CD4-positive, alpha-beta T cell (primary cell): ENCODE data around the gene RAB6B. TPM values are rescaled to one million over a fixed set of nuclear protein-coding genes. Genes with fewer than 3 reads are reported as not detected.

Experiments
- ATAC-seq: fragments of 200-7000 bp; cut with Tn5 transposase; one replicate; pipeline ENCODE4 v1.10.0; 2022; ENCODE audit warnings: mild to moderate bottlenecking; ENCODE audit not compliant: poor library complexity
- CTCF ChIA-PET: fragments of 350-600 bp; sonication (Branson Sonifier 250); formaldehyde crosslinking; loops from one replicate; lab custom pipeline; 2021; ENCODE audit warnings: antibody characterized with exemption, inconsistent platforms; lab: Charles Lee
- POLR2A ChIA-PET: fragments of 350-600 bp; sonication (Branson Sonifier 250); formaldehyde crosslinking; loops from one replicate; lab custom pipeline; 2021; ENCODE audit warnings: antibody characterized with exemption, inconsistent platforms; lab: Charles Lee
- DNase-seq, 14 experiments: peaks; one replicate each; pipeline ENCODE4 v3.0.0-alpha.2; 2013 to 2020; ENCODE audit warnings: mixed read lengths in 2 of 14
- H3K27ac ChIP-seq, 2 donors: one replicate each; pipeline versions ENCODE4 v1.5.1 to v1.7.0; 2013; ENCODE audit warnings: low read length in 2 of 2, low read depth in 1 of 2, mild to moderate bottlenecking in 1 of 2
- H3K27me3 ChIP-seq, 2 experiments: 1 replicate in 1 of 2; 2 replicates in 1 of 2; pipeline versions ENCODE4 v1.6.1 to v1.7.0; 2013; ENCODE audit warnings: low read length in 2 of 2, control low read depth in 1 of 2, mild to moderate bottlenecking in 1 of 2, moderate library complexity in 1 of 2; ENCODE audit not compliant: insufficient read depth in 2 of 2, control insufficient read depth in 1 of 2
- H3K36me3 ChIP-seq: one replicate; pipeline ENCODE4 v1.6.1; 2013; ENCODE audit warnings: low read length, control low read depth; ENCODE audit not compliant: insufficient read depth
- H3K4me1 ChIP-seq: one replicate; pipeline ENCODE4 v1.6.1; 2013; ENCODE audit warnings: low read length, control low read depth; ENCODE audit not compliant: insufficient read depth
- H3K4me3 ChIP-seq: one replicate; pipeline ENCODE4 v1.5.1; 2013; ENCODE audit warnings: mild to moderate bottlenecking, low read length, moderate library complexity
- H3K9me3 ChIP-seq, 2 experiments: 1 replicate in 1 of 2; 2 replicates in 1 of 2; pipeline versions ENCODE4 v1.6.1 to v1.7.0; 2013; ENCODE audit warnings: low read length in 2 of 2, mild to moderate bottlenecking in 2 of 2, control low read depth in 1 of 2, moderate library complexity in 1 of 2; ENCODE audit not compliant: control insufficient read depth in 1 of 2, insufficient read depth in 1 of 2
- H3K27ac Mint-ChIP-seq: one replicate; pipeline ENCODE4 v1.8.0; 2020; ENCODE audit warnings: mixed read lengths
- H3K27me3 Mint-ChIP-seq: one replicate; pipeline ENCODE4 v1.8.0; 2021; ENCODE audit warnings: mixed read lengths
- H3K36me3 Mint-ChIP-seq: one replicate; pipeline ENCODE4 v1.8.0; 2021; ENCODE audit warnings: low read depth, mixed read lengths
- H3K4me1 Mint-ChIP-seq: one replicate; pipeline ENCODE4 v1.8.0; 2021; ENCODE audit warnings: low read depth, mixed read lengths
- H3K4me3 Mint-ChIP-seq: one replicate; pipeline ENCODE4 v1.8.0; 2020; ENCODE audit warnings: mild to moderate bottlenecking, mixed read lengths
- H3K9me3 Mint-ChIP-seq: one replicate; pipeline ENCODE4 v1.8.0; 2020; ENCODE audit warnings: mixed read lengths
- CTCF ChIP-seq: fragments of 200-600 bp; IDR thresholded peaks from one replicate; pipeline ENCODE4 v1.8.0; 2022; ENCODE audit warnings: antibody characterized with exemption, mild to moderate bottlenecking
- intact Hi-C, 2 experiments: fragments of 100-400 bp; cut with DNase I in 1 of 2; cut with micrococcal nuclease in 1 of 2; formaldehyde crosslinking; loops; one replicate each; pipeline versions ENCODE4 v1.15.1 to v1.9.0; 2023 to 2025; cut with DNase I, micrococcal nuclease
- total RNA-seq, 174 experiments: library from RNA in 2 of 174; stranded (reverse) in 2 of 174; gene quantifications; one replicate each; pipeline ENCODE4 v1.2.3 and lab custom pipeline; 2021 to 2026

The RAB6B gene
- total RNA-seq, 2 experiments from 2014 or later = not detected

- no peak for DNase-seq
- no peaks in the 10 kb centered on the region for H3K9me3 Mint-ChIP-seq
- Histone ChIP-seq H3K27me3 (no peaks in the 10 kb centered on the region), H3K27ac (no peak overlapping the region), H3K9me3 (no peaks in the 10 kb centered on the region), H3K4me3 (no peak overlapping the region), H3K36me3 (no peaks in the 10 kb centered on the region), H3K4me1 (no peaks in the 10 kb centered on the region)
- no peak for ATAC-seq
- intact Hi-C loops = loop anchor here in 1 of 2 experiments (10.0 kb wide), 1 partner anchor 117 kb away; no protein-coding TSS in a partner anchor
- H3K4me3 Mint-ChIP-seq = no peak overlapping the region
- no peak for TF ChIP-seq CTCF
- POLR2A ChIA-PET = no interaction called here
- H3K36me3 Mint-ChIP-seq = no peaks in the 10 kb centered on the region
- H3K4me1 Mint-ChIP-seq = no peaks in the 10 kb centered on the region
- CTCF ChIA-PET = no interaction called here
- H3K27me3 Mint-ChIP-seq = peaks cover 21% of the 10 kb centered on the region
- no peak overlapping the region for H3K27ac Mint-ChIP-seq
Observed at GRCh38 chr3:133871368-133872090, 24.2 kb downstream of the RAB6B start.

- Mint-ChIP-seq H3K4me3 (no peak overlapping the region), H3K4me1 (no peaks in the 10 kb centered on the region), H3K36me3 (no peaks in the 10 kb centered on the region), H3K27ac (no peak overlapping the region), H3K27me3 (peaks cover 21% of the 10 kb centered on the region), H3K9me3 (no peaks in the 10 kb centered on the region)
- Histone ChIP-seq H3K27ac (no peak overlapping the region), H3K27me3 (no peaks in the 10 kb centered on the region), H3K9me3 (no peaks in the 10 kb centered on the region), H3K4me3 (no peak overlapping the region), H3K36me3 (no peaks in the 10 kb centered on the region), H3K4me1 (no peaks in the 10 kb centered on the region)
- intact Hi-C loops = loop anchor here in 1 of 2 experiments (10.0 kb wide), 1 partner anchor 116 kb away; no protein-coding TSS in a partner anchor
- TF ChIP-seq CTCF = no peak
- ATAC-seq (no peak), DNase-seq (no peak)
- ChIA-PET CTCF (no interaction called here), POLR2A (no interaction called here)
Observed at GRCh38 chr3:133870822-133871221, 24.9 kb downstream of the RAB6B start.

DNA sequence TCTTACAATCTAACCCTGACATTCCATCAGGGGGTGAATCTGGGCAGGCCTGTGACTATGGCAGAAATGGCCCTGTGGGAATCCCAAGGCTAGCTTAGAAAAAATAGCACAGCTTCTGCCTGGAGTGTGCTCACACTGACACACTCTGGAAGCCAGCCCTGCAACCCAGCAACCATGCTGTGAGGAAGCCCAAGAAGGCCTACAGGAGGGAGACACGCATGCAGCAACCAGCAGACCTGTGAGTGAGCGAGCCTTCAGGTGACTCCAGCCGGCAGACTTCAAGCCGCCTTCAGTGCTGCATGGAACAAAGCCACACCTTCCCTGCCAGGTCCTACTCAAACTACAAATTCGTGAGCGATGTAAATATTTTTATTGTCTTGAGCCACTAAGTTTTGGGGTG is 26.1 kb downstream of the RAB6B start:
- Histone ChIP-seq H3K36me3 (no peaks in the 10 kb centered on the region), H3K4me1 (no peaks in the 10 kb centered on the region), H3K27me3 (no peaks in the 10 kb centered on the region), H3K27ac (no peak overlapping the region), H3K4me3 (no peak overlapping the region), H3K9me3 (no peaks in the 10 kb centered on the region)
- DNase-seq (no peak), ATAC-seq (no peak)
- Mint-ChIP-seq H3K27me3 (peaks cover 21% of the 10 kb centered on the region), H3K9me3 (no peaks in the 10 kb centered on the region), H3K4me3 (no peak overlapping the region), H3K27ac (no peak overlapping the region), H3K4me1 (no peaks in the 10 kb centered on the region), H3K36me3 (no peaks in the 10 kb centered on the region)
- intact Hi-C loops = no loop called here
- ChIA-PET CTCF (no interaction called here), POLR2A (no interaction called here)
- no peak for TF ChIP-seq CTCF
